ENCODE data around the gene FBXO34. TPM values are rescaled to one million over a fixed set of nuclear protein-coding genes. Genes with fewer than 3 reads are reported as not detected.

Gene FBXO34
- total and polyA plus RNA-seq, 9 of the 15 experiments (the other 6 are each of a cell fraction or from before 2014, with no cell fraction given) = 6.3 to 24.9 (median 16.2) TPM

DNA sequence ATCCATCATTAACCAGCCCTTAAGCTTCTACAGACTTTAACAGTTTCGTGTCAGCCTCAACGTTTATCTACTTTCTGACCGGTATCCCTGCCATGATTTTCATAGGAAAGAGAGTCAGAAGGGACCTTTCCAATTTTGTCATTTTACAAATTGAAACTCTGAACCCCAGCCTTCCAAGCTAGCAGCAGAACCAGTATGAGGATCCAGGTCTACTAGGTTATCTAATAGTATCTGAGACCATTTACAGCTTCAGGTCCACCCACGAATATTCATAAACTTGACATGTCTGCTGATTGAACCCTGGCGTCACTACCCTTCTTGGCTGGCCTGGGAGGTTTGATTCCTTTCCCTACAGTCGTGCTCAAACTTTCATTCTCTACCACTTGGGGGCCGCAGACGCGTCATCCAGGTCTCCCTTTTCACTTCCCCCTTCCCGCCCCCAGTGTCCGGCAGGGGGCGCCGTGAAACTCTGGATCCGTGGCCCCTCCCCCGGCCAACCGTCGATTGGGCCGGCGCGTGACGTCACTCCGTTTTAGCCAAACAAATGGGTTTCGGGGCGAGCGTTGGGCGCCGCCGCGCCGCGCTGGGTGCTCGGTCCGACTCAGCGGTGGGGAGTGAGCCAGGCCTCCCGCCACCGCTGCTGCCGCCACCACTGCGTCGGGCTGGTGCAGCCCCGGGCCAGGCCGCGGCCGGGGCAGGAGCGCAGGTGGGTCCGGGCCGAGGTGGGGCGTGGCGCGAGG, at the start of gene FBXO34 (continued):
- TF ChIP-seq ARID4B (CRISPR knock-in tag; IDR thresholded peaks at IDR 0.05) (no peak), MCM3 (IDR thresholded peaks at IDR 0.05) (no peak), HMG20B (CRISPR knock-in tag; IDR thresholded peaks at IDR 0.05) (no peak), MEIS2 (IDR thresholded peaks at IDR 0.05; ENCODE audit: partially characterized antibody) (peak; percentile 63), IRF9 (tag; IDR thresholded peaks at IDR 0.05) (no peak), BHLHE40 (IDR thresholded peaks at IDR 0.05; ENCODE audit: low read length) (peak; percentile 45; the same call in 1 of the 2 replicates), USF1 (CRISPR knock-in tag; IDR thresholded peaks at IDR 0.05) (no peak), SIN3A (IDR thresholded peaks at IDR 0.05; ENCODE audit: borderline replicate concordance in 2 of 2, control insufficient read depth in 1 of 2, low read depth in 2 of 2, low read length in 2 of 2) (no peak), SRSF7 (optimal IDR thresholded peaks at IDR 0.05; ENCODE audit: low read depth, low read length) (no peak), ETV1 (tag; conservative IDR thresholded peaks at IDR 0.05; ENCODE audit: low read depth) (peak; percentile 48; the same call in 1 of the 2 replicates), HNRNPH1 (optimal IDR thresholded peaks at IDR 0.05; ENCODE audit: low read depth, low read length) (no peak), ZNF384 (IDR thresholded peaks at IDR 0.05; ENCODE audit: low read depth, low read length) (peak; percentile 33; the same call in 1 of the 2 replicates), CREB1 (IDR thresholded peaks at IDR 0.05) (peak; percentile 92), CREB1 (CRISPR knock-in tag; IDR thresholded peaks at IDR 0.05) (peak; percentile 95), MXI1 (IDR thresholded peaks at IDR 0.05; ENCODE audit: low read depth, low read length) (no peak), HBP1 (CRISPR knock-in tag; IDR thresholded peaks at IDR 0.05) (no peak), CBX5 (IDR thresholded peaks at IDR 0.05; ENCODE audit: borderline replicate concordance, low read depth) (no peak)
- TF ChIP-seq, protein P1, sequence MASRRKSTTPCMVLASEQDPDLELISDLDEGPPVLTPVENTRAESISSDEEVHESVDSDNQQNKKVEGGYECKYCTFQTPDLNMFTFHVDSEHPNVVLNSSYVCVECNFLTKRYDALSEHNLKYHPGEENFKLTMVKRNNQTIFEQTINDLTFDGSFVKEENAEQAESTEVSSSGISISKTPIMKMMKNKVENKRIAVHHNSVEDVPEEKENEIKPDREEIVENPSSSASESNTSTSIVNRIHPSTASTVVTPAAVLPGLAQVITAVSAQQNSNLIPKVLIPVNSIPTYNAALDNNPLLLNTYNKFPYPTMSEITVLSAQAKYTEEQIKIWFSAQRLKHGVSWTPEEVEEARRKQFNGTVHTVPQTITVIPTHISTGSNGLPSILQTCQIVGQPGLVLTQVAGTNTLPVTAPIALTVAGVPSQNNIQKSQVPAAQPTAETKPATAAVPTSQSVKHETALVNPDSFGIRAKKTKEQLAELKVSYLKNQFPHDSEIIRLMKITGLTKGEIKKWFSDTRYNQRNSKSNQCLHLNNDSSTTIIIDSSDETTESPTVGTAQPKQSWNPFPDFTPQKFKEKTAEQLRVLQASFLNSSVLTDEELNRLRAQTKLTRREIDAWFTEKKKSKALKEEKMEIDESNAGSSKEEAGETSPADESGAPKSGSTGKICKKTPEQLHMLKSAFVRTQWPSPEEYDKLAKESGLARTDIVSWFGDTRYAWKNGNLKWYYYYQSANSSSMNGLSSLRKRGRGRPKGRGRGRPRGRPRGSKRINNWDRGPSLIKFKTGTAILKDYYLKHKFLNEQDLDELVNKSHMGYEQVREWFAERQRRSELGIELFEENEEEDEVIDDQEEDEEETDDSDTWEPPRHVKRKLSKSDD (conservative IDR thresholded peaks at IDR 0.05; ENCODE audit: low read length) = no peak
